Measurements from ENCODE around the gene GALE. TPM values are rescaled to one million over a fixed set of nuclear protein-coding genes. Genes with fewer than 3 reads are reported as not detected.
A peak's percentile ranks its signal among the peaks of the same experiment; 100 is the strongest.
"Not testable (repeated sequence)": the region's sequence is repeated elsewhere in the genome, so short reads cannot be mapped to it uniquely, and the experiment has no call there.

The GALE gene
- total RNA-seq (1 to 10 TPM; 8.4 to 8.7 TPM), polyA plus RNA-seq (10 to 100 TPM in 2 of 3 donors, 1 to 10 TPM in 1; 8.0 to 12.7 (median 12.3) TPM), total RNA-seq (7.7 to 29.1 (median 9.9) reads per million in 6 experiments)

- Mint-ChIP-seq H3K9me3 (no peaks in the 10 kb centered on the region), H3K27ac (peak within 1 kb of the TSS; percentile 81 to 95 (median 92)), H3K4me3 (peak within 1 kb of the TSS; percentile 75 to 97 (median 90)), H3K36me3 (peaks cover 0 to 18% (median 0%) of the 10 kb centered on the region in 3 donors), H3K4me1 (peaks cover 6 to 22% (median 16%) of the 10 kb centered on the region in 4 donors), H3K27me3 (peaks cover 0 to 1% (median 0%) of the 10 kb centered on the region in 5 donors)
- POLR2A ChIA-PET, result interaction anchor here (0.5 to 8.3 kb wide), 13 partner anchors 10 to 1350 kb away, joined by 3 to 64 read pairs (median 4); partner anchors contain the start of genes ELOA, HMGCL, LYPLA2 and PITHD1
- DNase-seq, result peak; percentile 91 to 98 (median 95)
- ATAC-seq, result peak; percentile 88 to 89
Observed at GRCh38 chr1:23800400-23801337, at the start of gene GALE. Gene GALE, minus strand, starts transcription at chr1:23800754. Its CDS starts 1,747 bp downstream, at chr1:23799007.

- H3K27ac Mint-ChIP-seq, result no peak overlapping the region
- POLR2A ChIA-PET, result no interaction called here
- H3K9me3 Mint-ChIP-seq, result peaks cover 0 to 7% (median 0%) of the 10 kb centered on the region in 9 donors
- H3K27me3 Mint-ChIP-seq, result no peaks in the 10 kb centered on the region
- no peak overlapping the region for H3K4me3 Mint-ChIP-seq
- no peak for DNase-seq
- ATAC-seq, result no peak
- H3K36me3 Mint-ChIP-seq, result peaks cover 8 to 71% (median 32%) of the 10 kb centered on the region in 3 donors
- peaks cover 0 to 2% (median 0%) of the 10 kb centered on the region in 4 donors for H3K4me1 Mint-ChIP-seq
Observed at GRCh38 chr1:23848673-23849616, 48.4 kb upstream of the GALE start.

GRCh38 chr1:23847482-23848095 is 47.0 kb upstream of the GALE start:
- H3K4me3 Mint-ChIP-seq, POLR2A ChIA-PET, ATAC-seq: not testable (repeated sequence)

GRCh38 chr1:23845163-23845562 is 44.6 kb upstream of the GALE start:
- Mint-ChIP-seq H3K9me3 (peaks cover 0 to 7% (median 0%) of the 10 kb centered on the region in 9 donors), H3K4me3 (no peak overlapping the region), H3K4me1 (no peaks in the 10 kb centered on the region), H3K36me3 (peaks cover 8 to 54% (median 26%) of the 10 kb centered on the region in 3 donors), H3K27ac (peak overlapping the region in 2 of 10 donors; percentile 23 to 49), H3K27me3 (no peaks in the 10 kb centered on the region)
- DNase-seq, result no peak
- ATAC-seq, result no peak
- POLR2A ChIA-PET, result no interaction called here

More at GRCh38 chr1:23847482-23848095, 47.0 kb upstream of the GALE start:
- not testable (repeated sequence) for DNase-seq, H3K9me3 Mint-ChIP-seq, H3K27me3 Mint-ChIP-seq, H3K27ac Mint-ChIP-seq, H3K4me1 Mint-ChIP-seq
- H3K36me3 Mint-ChIP-seq, result peaks cover 8 to 67% (median 32%) of the 10 kb centered on the region in 3 donors

- H3K36me3 Mint-ChIP-seq, result peaks cover 8 to 42% (median 19%) of the 10 kb centered on the region in 3 donors
- H3K27ac Mint-ChIP-seq, result no peak overlapping the region
- no peaks in the 10 kb centered on the region for H3K27me3 Mint-ChIP-seq
- peaks cover 0 to 7% (median 0%) of the 10 kb centered on the region in 9 donors for H3K9me3 Mint-ChIP-seq
- POLR2A ChIA-PET, result no interaction called here
- H3K4me3 Mint-ChIP-seq, result no peak overlapping the region
- H3K4me1 Mint-ChIP-seq, result peaks cover 0 to under 1% (median under 1%) of the 10 kb centered on the region in 4 donors
- no peak for DNase-seq
- no peak for ATAC-seq
Observed at GRCh38 chr1:23843644-23844043, 43.1 kb upstream of the GALE start.

GRCh38 chr1:23838401-23838866 is 37.9 kb upstream of the GALE start:
- H3K27ac Mint-ChIP-seq, result peak overlapping the region in 9 of 10 donors; percentile 18 to 82 (median 72)

GRCh38 chr1:23837908-23838307 is 37.4 kb upstream of the GALE start:
- Mint-ChIP-seq H3K4me1 (peaks cover 6 to 13% (median 11%) of the 10 kb centered on the region in 4 donors), H3K27ac (peak overlapping the region in 7 of 10 donors; percentile 27 to 82 (median 75)), H3K36me3 (no peaks in the 10 kb centered on the region), H3K27me3 (peaks cover 0 to 2% (median 0%) of the 10 kb centered on the region in 5 donors), H3K9me3 (no peaks in the 10 kb centered on the region), H3K4me3 (peak overlapping the region; percentile 69 to 88 (median 80))
- POLR2A ChIA-PET, result interaction anchor here (0.8 to 2.0 kb wide), 3 partner anchors 12 to 69 kb away, joined by 3 to 16 read pairs (median 5); partner anchors contain the start of gene HMGCL
- ATAC-seq, result no peak
- DNase-seq, result peak in 1 of 10 donors; percentile 7

More at GRCh38 chr1:23838401-23838866, 37.9 kb upstream of the GALE start:
- H3K9me3 Mint-ChIP-seq, result no peaks in the 10 kb centered on the region
- POLR2A ChIA-PET, result interaction anchor here (0.5 to 2.0 kb wide), 5 partner anchors 13 to 113 kb away, joined by 3 to 16 read pairs (median 5); partner anchors contain the start of genes HMGCL and PITHD1
- H3K4me1 Mint-ChIP-seq, result peaks cover 6 to 13% (median 11%) of the 10 kb centered on the region in 4 donors
- no peaks in the 10 kb centered on the region for H3K36me3 Mint-ChIP-seq
- ATAC-seq, result peak; percentile 100
- H3K27me3 Mint-ChIP-seq, result peaks cover 0 to 2% (median 0%) of the 10 kb centered on the region in 5 donors
- DNase-seq, result peak; percentile 75 to 91 (median 82)
- H3K4me3 Mint-ChIP-seq, result peak overlapping the region; percentile 69 to 88 (median 80)

- Mint-ChIP-seq H3K27me3 (peaks cover 0 to 2% (median 0%) of the 10 kb centered on the region in 5 donors), H3K27ac (no peak overlapping the region), H3K36me3 (no peaks in the 10 kb centered on the region), H3K4me1 (peaks cover 6 to 13% (median 11%) of the 10 kb centered on the region in 4 donors), H3K4me3 (no peak overlapping the region), H3K9me3 (no peaks in the 10 kb centered on the region)
- ATAC-seq (no peak), DNase-seq (no peak)
- POLR2A ChIA-PET, result no interaction called here
Observed at GRCh38 chr1:23836037-23836436, 35.5 kb upstream of the GALE start.

- ATAC-seq, H3K27me3 Mint-ChIP-seq, H3K36me3 Mint-ChIP-seq, DNase-seq, POLR2A ChIA-PET, H3K27ac Mint-ChIP-seq, H3K4me3 Mint-ChIP-seq, H3K9me3 Mint-ChIP-seq: not testable (repeated sequence)
- H3K4me1 Mint-ChIP-seq, result peaks cover 6 to 13% (median 11%) of the 10 kb centered on the region in 4 donors
Observed at GRCh38 chr1:23834156-23834555, 33.6 kb upstream of the GALE start.

- no peaks in the 10 kb centered on the region for H3K36me3 Mint-ChIP-seq
- peaks cover 10 to 29% (median 24%) of the 10 kb centered on the region in 4 donors for H3K4me1 Mint-ChIP-seq
- ATAC-seq, result no peak
- peak overlapping the region in 2 of 10 donors; percentile 33 to 57 for H3K27ac Mint-ChIP-seq
- H3K27me3 Mint-ChIP-seq, result no peaks in the 10 kb centered on the region
- H3K4me3 Mint-ChIP-seq, result peak overlapping the region in 3 of 10 donors; percentile 33 to 57 (median 51)
- no peaks in the 10 kb centered on the region for H3K9me3 Mint-ChIP-seq
- DNase-seq, result no peak
- POLR2A ChIA-PET, result interaction anchor here (0.7 kb wide), 1 partner anchor 86 kb away, joined by 3 read pairs; the partner anchor contains the start of gene CNR2
Observed at GRCh38 chr1:23827717-23828116, 27.2 kb upstream of the GALE start.

- Mint-ChIP-seq H3K4me1 (peaks cover 16 to 29% (median 25%) of the 10 kb centered on the region in 4 donors), H3K4me3 (peak overlapping the region in 6 of 10 donors; percentile 31 to 96 (median 50)), H3K27ac (peak overlapping the region in 3 of 10 donors; percentile 11 to 63 (median 43))
- not testable (repeated sequence) for H3K36me3 Mint-ChIP-seq, H3K9me3 Mint-ChIP-seq, ATAC-seq, DNase-seq, H3K27me3 Mint-ChIP-seq
- POLR2A ChIA-PET, result interaction anchor here (1.7 to 3.7 kb wide), 4 partner anchors 10 to 49 kb away, joined by 9 to 29 read pairs (median 16); partner anchors contain the start of genes GALE and PITHD1
Observed at GRCh38 chr1:23826590-23826989, 26.0 kb upstream of the GALE start.
